IPS DF 6.9 (cell line): Measurements from ENCODE around the gene CASP1.
"Not testable (repeated sequence)": the region's sequence is repeated elsewhere in the genome, so short reads cannot be mapped to it uniquely, and the experiment has no call there.

Experiments
- DNase-seq: peaks from one replicate; pipeline ENCODE4 v3.0.0-alpha.2; 2013; ENCODE audit warnings: low read depth, low spot score
- H3K27ac ChIP-seq: one replicate; pipeline ENCODE4 v1.5.1; 2013; ENCODE audit warnings: low read length, control low read depth
- H3K27me3 ChIP-seq: 2 replicates; pipeline ENCODE4 v1.6.1; 2013; ENCODE audit warnings: mild to moderate bottlenecking, low read length; ENCODE audit not compliant: control insufficient read depth, insufficient read depth
- H3K36me3 ChIP-seq: 2 replicates; pipeline ENCODE4 v1.6.1; 2013; ENCODE audit warnings: low read length; ENCODE audit not compliant: control insufficient read depth, insufficient read depth
- H3K4me1 ChIP-seq: 2 replicates; pipeline ENCODE4 v1.6.1; 2013; ENCODE audit warnings: low read length; ENCODE audit not compliant: control insufficient read depth, insufficient read depth
- H3K4me3 ChIP-seq: 2 replicates; pipeline ENCODE4 v1.5.1; 2013; ENCODE audit warnings: mild to moderate bottlenecking, low read length
- H3K9me3 ChIP-seq: 2 replicates; pipeline ENCODE4 v1.6.1; 2013; ENCODE audit warnings: low read length, inconsistent platforms; ENCODE audit not compliant: control insufficient read depth, insufficient read depth
- WGBS: extraction: QIAGEN DNeasy Blood & Tissue Kit; methylation state at CpG from one replicate; pipeline ENCODE4 v1.1.7; 2013; ENCODE audit warnings: mixed read lengths, missing lambda C conversion rate; ENCODE audit not compliant: insufficient read length, insufficient coverage; 5-methylcytosine and 5-hydroxymethylcytosine counted together

Gene CASP1

DNA sequence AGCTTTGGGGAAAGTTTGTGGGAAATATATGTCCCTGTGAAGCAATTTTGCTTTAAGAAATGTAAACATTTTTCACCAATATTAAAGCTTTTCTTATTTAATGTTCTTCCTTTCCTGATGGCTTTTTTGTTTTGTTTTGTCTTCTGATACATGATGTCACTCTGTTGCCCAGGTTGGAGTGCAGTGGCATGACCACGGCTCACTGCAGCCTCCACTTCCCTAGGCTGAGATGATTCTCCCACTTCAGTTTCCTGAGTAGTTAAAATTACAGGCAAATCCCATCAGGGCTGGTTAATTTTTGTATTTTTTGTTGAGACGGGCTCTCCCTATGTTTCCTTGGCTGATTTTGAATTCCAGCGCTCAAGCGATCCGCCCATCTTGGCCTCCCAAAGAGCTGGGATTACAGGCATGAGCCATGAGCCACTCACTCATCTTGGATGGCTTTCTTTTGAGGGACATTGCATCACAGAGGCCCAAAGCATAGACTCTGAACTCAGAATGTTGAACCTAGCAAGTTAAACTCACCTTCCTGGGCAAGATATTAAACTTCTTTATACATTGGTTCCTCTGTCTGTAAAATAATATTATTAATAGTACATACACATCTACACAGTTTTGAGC, 10.8 kb upstream of the CASP1 start:
- no peaks in the 10 kb centered on the region for H3K27me3 ChIP-seq
- no peak overlapping the region for H3K27ac ChIP-seq
- no peaks in the 10 kb centered on the region for H3K9me3 ChIP-seq
- no peaks in the 10 kb centered on the region for H3K36me3 ChIP-seq
- no CpG with 5 or more reads among the region's 5 CpGs for WGBS
- H3K4me3 ChIP-seq: no peak overlapping the region
- DNase-seq: no peak
- no peaks in the 10 kb centered on the region for H3K4me1 ChIP-seq

DNA sequence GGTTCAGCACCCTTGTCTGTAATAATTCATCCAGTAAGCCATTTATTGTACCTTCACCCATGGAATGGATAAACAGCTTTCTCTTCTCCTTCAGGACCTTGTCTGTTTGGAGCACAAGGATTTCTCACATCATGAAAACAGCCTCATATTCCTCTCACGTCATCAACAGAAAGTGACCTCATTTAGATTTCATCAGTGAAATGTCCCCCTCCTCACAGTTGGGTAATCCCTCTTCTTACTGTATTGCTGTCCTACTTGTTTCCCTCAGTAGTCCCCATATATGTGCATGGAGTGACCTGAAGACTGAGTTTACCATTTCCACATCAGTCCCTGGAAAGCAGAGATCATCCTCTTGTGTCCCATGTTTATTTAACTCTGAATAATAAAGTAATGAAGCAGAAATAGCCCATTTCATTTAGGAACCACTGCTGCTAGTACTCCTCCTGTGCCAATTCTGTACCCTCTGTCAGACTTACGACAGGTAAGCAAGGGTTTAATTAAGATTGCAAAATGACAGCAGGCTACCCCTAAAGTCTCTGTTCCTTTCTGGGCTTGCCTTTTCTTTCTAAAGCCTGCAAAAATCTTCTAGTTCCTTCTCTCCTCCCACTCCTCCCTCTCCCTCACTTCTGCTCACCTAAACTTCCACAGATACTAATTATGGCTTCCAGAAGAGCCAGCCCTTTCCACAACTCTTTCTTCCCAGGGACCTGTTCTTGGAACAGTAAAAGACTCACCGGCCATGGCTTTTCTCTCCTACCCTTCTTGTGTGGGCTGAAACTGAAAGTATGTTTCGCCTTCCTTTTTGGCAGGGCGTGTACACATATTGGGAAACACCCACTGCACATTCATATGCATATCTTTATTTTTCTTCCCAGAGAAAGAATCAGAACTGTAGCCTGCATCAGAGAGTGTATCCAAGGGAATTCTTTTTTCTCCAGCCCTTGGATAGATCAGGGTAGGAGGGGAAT, 9.9 kb upstream of the CASP1 start, which contains the start of gene CARD16:
Gene CARD16, minus strand, starts transcription at position 779 of the 968 bp plus-strand sequence. Its CDS starts 38 bp downstream, at position 741.
- not testable (repeated sequence) for H3K27ac ChIP-seq, H3K27me3 ChIP-seq, DNase-seq, H3K36me3 ChIP-seq, H3K4me1 ChIP-seq, H3K4me3 ChIP-seq, H3K9me3 ChIP-seq
- WGBS: no CpG with 5 or more reads among the region's 5 CpGs

DNA sequence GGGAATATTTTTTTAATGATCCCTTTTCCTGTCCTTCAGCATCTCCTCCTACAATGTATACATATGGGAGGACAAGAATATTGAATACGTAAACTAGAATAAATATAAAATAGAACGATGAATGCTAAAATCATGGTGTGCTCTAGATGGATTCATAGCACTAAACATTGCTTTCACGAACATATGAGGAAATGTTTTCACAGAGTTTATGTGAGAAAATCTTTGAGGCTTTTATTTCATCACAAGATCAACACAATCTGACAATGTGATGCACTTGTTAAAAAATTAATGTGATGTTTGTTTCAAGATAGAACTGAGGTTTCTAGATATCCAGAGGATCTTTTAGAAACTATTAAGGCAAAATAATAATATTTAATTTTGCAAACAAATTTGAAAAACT, 7.2 kb upstream of the CASP1 start:
- Histone ChIP-seq H3K9me3 (no peaks in the 10 kb centered on the region), H3K4me3 (no peak overlapping the region), H3K36me3 (no peaks in the 10 kb centered on the region), H3K27me3 (no peaks in the 10 kb centered on the region), H3K27ac (no peak overlapping the region), H3K4me1 (no peaks in the 10 kb centered on the region)
- no peak for DNase-seq
- WGBS: no CpG with 5 or more reads among the region's 3 CpGs

DNA sequence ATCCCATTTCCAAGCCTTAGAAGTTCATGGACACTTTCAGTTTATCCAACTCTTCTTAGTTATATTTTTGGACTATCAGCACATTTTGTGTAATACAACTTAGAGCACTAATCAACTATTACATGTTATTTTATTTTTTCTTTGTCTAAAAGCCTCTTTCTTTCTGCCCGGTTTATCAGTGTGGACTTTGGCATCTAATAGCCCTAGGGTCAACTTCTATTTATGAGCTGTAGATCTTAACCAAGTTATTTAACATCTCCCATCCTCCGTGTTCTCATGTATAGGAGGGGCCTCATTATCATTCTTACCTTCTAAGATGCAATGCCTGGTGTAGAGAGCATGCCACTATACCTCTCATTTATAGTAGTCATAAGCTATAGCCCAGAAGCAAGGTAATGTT, 5.8 kb upstream of the CASP1 start:
- Histone ChIP-seq H3K36me3 (no peaks in the 10 kb centered on the region), H3K4me1 (no peaks in the 10 kb centered on the region), H3K27me3 (no peaks in the 10 kb centered on the region), H3K9me3 (no peaks in the 10 kb centered on the region), H3K4me3 (no peak overlapping the region), H3K27ac (no peak overlapping the region)
- no CpG with 5 or more reads among the region's 2 CpGs for WGBS
- DNase-seq: no peak

DNA sequence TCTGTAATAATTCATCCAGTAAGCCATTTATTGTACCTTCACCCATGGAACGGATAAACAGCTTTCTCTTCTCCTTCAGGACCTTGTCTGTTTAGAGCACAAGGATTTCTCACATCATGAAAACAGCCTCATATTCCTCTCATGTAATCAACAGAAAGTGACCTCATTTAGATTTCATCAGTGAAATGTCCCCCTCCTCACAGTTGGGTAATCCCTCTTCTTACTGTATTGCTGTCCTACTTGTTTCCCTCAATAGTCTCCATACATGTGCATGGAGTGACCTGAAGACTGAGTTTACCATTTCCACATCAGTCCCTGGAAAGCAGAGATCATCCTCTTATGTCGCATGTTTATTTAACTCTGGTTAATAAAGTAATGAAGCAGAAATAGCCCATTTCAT, 556 bp downstream of the CASP1 start:
- H3K27ac ChIP-seq, H3K36me3 ChIP-seq, H3K9me3 ChIP-seq, H3K4me1 ChIP-seq, DNase-seq, H3K27me3 ChIP-seq, H3K4me3 ChIP-seq: not testable (repeated sequence)
- WGBS: no CpG with 5 or more reads among the region's 2 CpGs

GRCh38 chr11:105033781-105034180, 1.2 kb downstream of the CASP1 start:
- no peak for DNase-seq
- Histone ChIP-seq H3K36me3 (no peaks in the 10 kb centered on the region), H3K4me1 (no peaks in the 10 kb centered on the region), H3K9me3 (peaks cover 1% of the 10 kb centered on the region; the same call in 1 of the 2 replicates), H3K27ac (no peak overlapping the region), H3K27me3 (no peaks in the 10 kb centered on the region), H3K4me3 (no peak overlapping the region)
- no CpG with 5 or more reads among the region's 1 CpG for WGBS

- no peaks in the 10 kb centered on the region for H3K27me3 ChIP-seq
- H3K27ac ChIP-seq: no peak overlapping the region
- H3K4me1 ChIP-seq: no peaks in the 10 kb centered on the region
- WGBS: 100% methylated on average over 1 of the region's 3 CpGs
- peaks cover 1% of the 10 kb centered on the region; the same call in 1 of the 2 replicates for H3K9me3 ChIP-seq
- DNase-seq: no peak
- no peaks in the 10 kb centered on the region for H3K36me3 ChIP-seq
- H3K4me3 ChIP-seq: no peak overlapping the region
These were observed 1.6 kb downstream of the CASP1 start for GRCh38 chr11:105033343-105033742.

- no peak overlapping the region for H3K27ac ChIP-seq
- H3K4me3 ChIP-seq: no peak overlapping the region
- H3K27me3 ChIP-seq: no peaks in the 10 kb centered on the region
- WGBS: no CpG with 5 or more reads among the region's 2 CpGs
- no peaks in the 10 kb centered on the region for H3K36me3 ChIP-seq
- H3K9me3 ChIP-seq: peaks cover 1% of the 10 kb centered on the region; the same call in 1 of the 2 replicates
- H3K4me1 ChIP-seq: no peaks in the 10 kb centered on the region
- no peak for DNase-seq
These were observed 2.4 kb downstream of the CASP1 start for GRCh38 chr11:105032495-105032894.

DNA sequence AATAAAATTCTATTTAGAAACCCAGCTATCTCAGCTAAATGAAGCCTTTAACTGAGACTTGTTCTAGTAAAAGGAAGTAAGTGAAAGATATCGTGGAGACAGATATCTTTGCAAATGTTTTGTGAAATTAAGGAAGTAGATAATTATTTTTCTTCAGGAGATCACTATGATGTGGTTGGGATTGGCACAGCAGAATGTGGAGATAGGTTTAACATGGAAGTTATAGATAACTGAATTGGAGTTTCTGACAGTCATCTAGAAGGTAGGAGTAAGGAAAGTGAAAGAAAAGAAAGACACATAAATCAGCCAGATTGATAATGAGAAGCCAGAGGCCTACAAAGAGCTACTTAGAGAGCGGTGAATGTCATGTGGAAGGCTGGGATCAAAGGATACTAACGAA, 7.3 kb downstream of the CASP1 start:
- Histone ChIP-seq H3K4me3 (no peak overlapping the region), H3K27me3 (no peaks in the 10 kb centered on the region), H3K4me1 (no peaks in the 10 kb centered on the region), H3K27ac (no peak overlapping the region), H3K36me3 (no peaks in the 10 kb centered on the region), H3K9me3 (peaks cover 1% of the 10 kb centered on the region; the same call in 1 of the 2 replicates)
- WGBS: 100% methylated on average over 1 of the region's 3 CpGs
- no peak for DNase-seq

DNA sequence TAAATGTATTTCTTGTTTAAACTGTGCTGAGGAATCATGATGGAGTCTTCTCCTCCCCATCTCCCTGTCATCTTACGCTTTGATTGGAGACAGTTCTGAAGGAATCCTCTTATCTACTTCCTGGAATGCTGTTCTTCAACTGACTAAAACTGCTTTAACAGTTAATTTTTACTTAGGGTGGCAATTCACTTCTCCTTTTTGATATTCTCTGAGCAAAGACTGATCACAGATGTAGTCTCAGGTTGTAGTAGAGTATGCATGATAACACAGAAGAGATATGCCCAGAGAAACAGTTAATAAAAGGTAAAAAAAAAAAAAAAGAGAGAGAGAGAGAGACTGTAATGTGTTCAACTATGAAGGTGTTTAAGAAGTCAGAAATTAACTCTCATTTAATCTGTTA, 10.6 kb downstream of the CASP1 start:
- no peaks in the 10 kb centered on the region for H3K27me3 ChIP-seq
- no peaks in the 10 kb centered on the region for H3K4me1 ChIP-seq
- H3K4me3 ChIP-seq: no peak overlapping the region
- H3K9me3 ChIP-seq: no peaks in the 10 kb centered on the region
- no CpG with 5 or more reads among the region's 1 CpG for WGBS
- H3K27ac ChIP-seq: no peak overlapping the region
- DNase-seq: no peak
- no peaks in the 10 kb centered on the region for H3K36me3 ChIP-seq
